SK-N-SH (cell line): ENCODE measurements around the gene IGDCC3.

Experiments
- CTCF ChIP-seq: fragments of 200-600 bp; sonication (generic); IDR thresholded peaks from 2 replicates; pipeline ENCODE4 v1.6.1; 2017; ENCODE audit warnings: antibody characterized with exemption, mild to moderate bottlenecking, moderate library complexity
- EZH2phosphoT487 ChIP-seq: fragments of 200-600 bp; sonication (generic); IDR thresholded peaks from 2 replicates; pipeline ENCODE4 v1.6.1; 2017; ENCODE audit warnings: low read depth, mixed run types, mild to moderate bottlenecking, antibody characterized with exemption, moderate library complexity, borderline replicate concordance
- POLR2AphosphoS5 ChIP-seq: IDR thresholded peaks from 2 replicates; pipeline ENCODE4 v1.6.1; 2012; ENCODE audit warnings: low read depth, low read length
- RFX5 ChIP-seq: IDR thresholded peaks from 2 replicates; pipeline ENCODE4 v1.6.1; 2012; ENCODE audit warnings: mild to moderate bottlenecking, improper control_type of control experiment, low read length
- TAF1 ChIP-seq: IDR thresholded peaks from 2 replicates; pipeline ENCODE4 v1.6.1; 2012; ENCODE audit warnings: low read depth, mild to moderate bottlenecking, low read length, moderate library complexity, borderline replicate concordance

- TF ChIP-seq TAF1 (no peak), CTCF (no peak), RFX5 (no peak), EZH2phosphoT487 (no peak), POLR2AphosphoS5 (no peak)
Measured at GRCh38 chr15:65401611-65402240, 23.9 kb upstream of the IGDCC3 start.
